Keratinocyte (primary cell): ENCODE results near the gene HOXD11.

Experiments
- EZH2 ChIP-seq: IDR thresholded peaks from one replicate; pipeline ENCODE4 v1.6.1; 2012; ENCODE audit warnings: inconsistent platforms, mild to moderate bottlenecking, low read length, moderate library complexity
- TF ChIP-seq, protein P1 (sequence below), 3 experiments: IDR thresholded peaks in 1 of 3; conservative IDR thresholded peaks in 1 of 3; optimal IDR thresholded peaks in 1 of 3; 2 replicates in 2 of 3; 3 replicates in 1 of 3; pipeline versions ENCODE3 to v1.5.1; 2011; ENCODE audit warnings: low read length in 3 of 3, mild to moderate bottlenecking in 3 of 3, moderate library complexity in 2 of 3, control low read depth in 1 of 3, inconsistent platforms in 1 of 3; ENCODE audit not compliant: insufficient read depth in 2 of 3; ENCODE audit errors: extremely low read depth in 1 of 3

DNA sequence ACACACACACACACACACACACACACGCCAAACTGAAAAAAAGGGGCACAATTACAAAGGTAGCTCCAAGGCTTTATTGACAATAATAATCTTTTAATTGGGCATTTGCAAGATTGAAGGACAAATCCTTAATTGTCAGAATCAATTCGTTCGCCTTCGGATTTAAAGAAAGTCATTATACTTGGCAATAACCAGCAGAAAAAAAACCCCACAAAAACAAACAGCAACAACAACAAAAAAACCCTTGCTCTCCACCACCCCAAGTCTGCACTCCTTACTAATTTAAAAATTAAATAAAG is 20.6 kb downstream of the HOXD11 start:
- TF ChIP-seq, protein P1, sequence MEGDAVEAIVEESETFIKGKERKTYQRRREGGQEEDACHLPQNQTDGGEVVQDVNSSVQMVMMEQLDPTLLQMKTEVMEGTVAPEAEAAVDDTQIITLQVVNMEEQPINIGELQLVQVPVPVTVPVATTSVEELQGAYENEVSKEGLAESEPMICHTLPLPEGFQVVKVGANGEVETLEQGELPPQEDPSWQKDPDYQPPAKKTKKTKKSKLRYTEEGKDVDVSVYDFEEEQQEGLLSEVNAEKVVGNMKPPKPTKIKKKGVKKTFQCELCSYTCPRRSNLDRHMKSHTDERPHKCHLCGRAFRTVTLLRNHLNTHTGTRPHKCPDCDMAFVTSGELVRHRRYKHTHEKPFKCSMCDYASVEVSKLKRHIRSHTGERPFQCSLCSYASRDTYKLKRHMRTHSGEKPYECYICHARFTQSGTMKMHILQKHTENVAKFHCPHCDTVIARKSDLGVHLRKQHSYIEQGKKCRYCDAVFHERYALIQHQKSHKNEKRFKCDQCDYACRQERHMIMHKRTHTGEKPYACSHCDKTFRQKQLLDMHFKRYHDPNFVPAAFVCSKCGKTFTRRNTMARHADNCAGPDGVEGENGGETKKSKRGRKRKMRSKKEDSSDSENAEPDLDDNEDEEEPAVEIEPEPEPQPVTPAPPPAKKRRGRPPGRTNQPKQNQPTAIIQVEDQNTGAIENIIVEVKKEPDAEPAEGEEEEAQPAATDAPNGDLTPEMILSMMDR (optimal IDR thresholded peaks at IDR 0.05 in 1 of 3, IDR thresholded peaks at IDR 0.05 in 1 of 3, conservative IDR thresholded peaks at IDR 0.05 in 1 of 3; ENCODE audit: extremely low read depth in 1 of 3, insufficient read depth in 2 of 3, low read length in 3 of 3) = no peak
- TF ChIP-seq EZH2 = no peak
